Lower leg skin (tissue), 4 donors: ENCODE measurements around the gene RAG2. TPM values are rescaled to one million over a fixed set of nuclear protein-coding genes. Genes with fewer than 3 reads are reported as not detected.

Experiments used
- DNase-seq, 2 donors: peaks; one replicate each; pipeline ENCODE4 v3.0.0-alpha.2; 2019; ENCODE audit warnings: low spot score in 2 of 2
- H3K4me3 ChIP-seq: fragments of 200-600 bp; sonication (generic); 2 replicates; pipeline ENCODE4 v1.5.1; 2017; ENCODE audit warnings: mild to moderate bottlenecking, low read depth; ENCODE audit not compliant: poor library complexity, severe bottlenecking
- POLR2A ChIP-seq, 2 donors: fragments of 450-650 bp; IDR thresholded peaks; one replicate each; pipeline ENCODE4 v1.6.1; 2016 to 2017; ENCODE audit warnings: antibody characterized with exemption in 2 of 2, mild to moderate bottlenecking in 1 of 2, moderate library complexity in 1 of 2
- WGBS, 2 donors: methylation state at CpG; one replicate each; pipeline ENCODE4 v1.1.5; 2018; 5-methylcytosine and 5-hydroxymethylcytosine counted together
- intact Hi-C: fragments of 100-400 bp; cut with DNase I; formaldehyde crosslinking; loops from one replicate; pipeline ENCODE4 v1.15.0; 2023; ENCODE audit warnings: low total_unique reads
- total RNA-seq, 4 donors: library from RNA; depleted of rRNA; stranded (reverse); fragments of >200 nt; gene quantifications; one replicate each; pipeline ENCODE4 v1.1.0, GENCODE V29; 2016
- TF ChIP-seq, protein P1 (sequence below), 3 donors: fragments of 450-650 bp; IDR thresholded peaks; one replicate each; pipeline ENCODE4 v1.5.1; 2016; ENCODE audit warnings: antibody characterized with exemption in 3 of 3, mild to moderate bottlenecking in 3 of 3, moderate library complexity in 2 of 3

The RAG2 gene
- total RNA-seq, 4 donors from 2014 or later, result not detected

GRCh38 chr11:36628141-36628540, 30.1 kb upstream of the RAG2 start:
- H3K4me3 ChIP-seq, result no peak overlapping the region
- intact Hi-C loops, result no loop called here
- DNase-seq, result no peak
- TF ChIP-seq, protein P1, sequence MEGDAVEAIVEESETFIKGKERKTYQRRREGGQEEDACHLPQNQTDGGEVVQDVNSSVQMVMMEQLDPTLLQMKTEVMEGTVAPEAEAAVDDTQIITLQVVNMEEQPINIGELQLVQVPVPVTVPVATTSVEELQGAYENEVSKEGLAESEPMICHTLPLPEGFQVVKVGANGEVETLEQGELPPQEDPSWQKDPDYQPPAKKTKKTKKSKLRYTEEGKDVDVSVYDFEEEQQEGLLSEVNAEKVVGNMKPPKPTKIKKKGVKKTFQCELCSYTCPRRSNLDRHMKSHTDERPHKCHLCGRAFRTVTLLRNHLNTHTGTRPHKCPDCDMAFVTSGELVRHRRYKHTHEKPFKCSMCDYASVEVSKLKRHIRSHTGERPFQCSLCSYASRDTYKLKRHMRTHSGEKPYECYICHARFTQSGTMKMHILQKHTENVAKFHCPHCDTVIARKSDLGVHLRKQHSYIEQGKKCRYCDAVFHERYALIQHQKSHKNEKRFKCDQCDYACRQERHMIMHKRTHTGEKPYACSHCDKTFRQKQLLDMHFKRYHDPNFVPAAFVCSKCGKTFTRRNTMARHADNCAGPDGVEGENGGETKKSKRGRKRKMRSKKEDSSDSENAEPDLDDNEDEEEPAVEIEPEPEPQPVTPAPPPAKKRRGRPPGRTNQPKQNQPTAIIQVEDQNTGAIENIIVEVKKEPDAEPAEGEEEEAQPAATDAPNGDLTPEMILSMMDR (IDR thresholded peaks at IDR 0.05), result no peak
- TF ChIP-seq POLR2A (IDR thresholded peaks at IDR 0.05), result no peak
- WGBS, 2 donors, result 96 to 97% methylated on average over 5 of the region's 5 CpGs

- no peak for TF ChIP-seq POLR2A (IDR thresholded peaks at IDR 0.05)
- TF ChIP-seq, protein P1 (IDR thresholded peaks at IDR 0.05), result no peak
- H3K4me3 ChIP-seq, result no peak overlapping the region
- DNase-seq, result no peak
- intact Hi-C loops, result no loop called here
- 88 to 89% methylated on average over 2 of the region's 2 CpGs for WGBS, 2 donors
These were observed 29.4 kb upstream of the RAG2 start for GRCh38 chr11:36627471-36627870.

DNA sequence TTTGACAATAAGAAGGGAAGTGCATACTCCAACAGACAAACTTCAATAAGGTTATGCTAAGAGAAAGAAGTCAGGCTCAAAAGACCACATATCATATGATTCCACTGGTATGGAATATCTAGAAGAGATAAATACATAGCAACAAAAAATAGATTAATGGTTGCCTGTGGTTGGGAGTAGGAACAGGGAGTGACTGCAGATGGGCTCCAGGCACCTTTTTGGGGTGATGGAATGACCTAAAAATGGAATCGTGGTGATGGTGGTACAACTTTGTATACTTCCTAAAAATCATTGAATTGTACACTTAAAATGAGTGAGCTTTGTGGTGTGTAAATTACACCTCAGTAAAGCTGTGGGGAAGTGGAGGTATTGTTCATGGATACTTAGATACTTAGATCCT, 29.0 kb upstream of the RAG2 start:
- intact Hi-C loops, result no loop called here

DNA sequence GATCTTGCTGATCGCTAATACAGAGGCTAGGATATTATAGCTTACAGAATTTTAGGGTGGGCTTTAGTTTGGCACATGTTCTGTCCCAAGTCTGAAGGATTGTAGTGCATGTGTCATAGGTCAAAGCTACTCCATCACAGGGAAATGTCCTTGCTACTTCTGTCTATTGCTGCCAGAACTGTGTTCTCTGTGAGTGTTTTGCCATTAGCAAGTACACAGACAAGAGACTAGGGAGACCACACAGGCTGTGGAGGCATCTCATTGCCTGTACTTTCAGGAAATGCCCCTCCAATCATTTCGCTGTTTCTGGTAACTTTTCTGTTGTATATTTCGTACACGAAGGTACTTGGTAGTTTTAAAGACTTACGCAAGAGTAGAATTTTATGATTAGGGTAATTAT, 25.5 kb upstream of the RAG2 start:
- WGBS, 2 donors, result 75 to 96% methylated on average over 5 of the region's 5 CpGs
- H3K4me3 ChIP-seq, result no peak overlapping the region
- intact Hi-C loops, result no loop called here
- TF ChIP-seq POLR2A (IDR thresholded peaks at IDR 0.05), result no peak
- TF ChIP-seq, protein P1 (IDR thresholded peaks at IDR 0.05), result no peak
- DNase-seq, result no peak

More for the DNA sequence above, 29.0 kb upstream of the RAG2 start:
- 87 to 95% methylated on average over 1 of the region's 1 CpG for WGBS, 2 donors
- DNase-seq, result no peak
- TF ChIP-seq POLR2A (IDR thresholded peaks at IDR 0.05), result no peak
- TF ChIP-seq, protein P1 (IDR thresholded peaks at IDR 0.05), result no peak
- H3K4me3 ChIP-seq, result no peak overlapping the region

DNA sequence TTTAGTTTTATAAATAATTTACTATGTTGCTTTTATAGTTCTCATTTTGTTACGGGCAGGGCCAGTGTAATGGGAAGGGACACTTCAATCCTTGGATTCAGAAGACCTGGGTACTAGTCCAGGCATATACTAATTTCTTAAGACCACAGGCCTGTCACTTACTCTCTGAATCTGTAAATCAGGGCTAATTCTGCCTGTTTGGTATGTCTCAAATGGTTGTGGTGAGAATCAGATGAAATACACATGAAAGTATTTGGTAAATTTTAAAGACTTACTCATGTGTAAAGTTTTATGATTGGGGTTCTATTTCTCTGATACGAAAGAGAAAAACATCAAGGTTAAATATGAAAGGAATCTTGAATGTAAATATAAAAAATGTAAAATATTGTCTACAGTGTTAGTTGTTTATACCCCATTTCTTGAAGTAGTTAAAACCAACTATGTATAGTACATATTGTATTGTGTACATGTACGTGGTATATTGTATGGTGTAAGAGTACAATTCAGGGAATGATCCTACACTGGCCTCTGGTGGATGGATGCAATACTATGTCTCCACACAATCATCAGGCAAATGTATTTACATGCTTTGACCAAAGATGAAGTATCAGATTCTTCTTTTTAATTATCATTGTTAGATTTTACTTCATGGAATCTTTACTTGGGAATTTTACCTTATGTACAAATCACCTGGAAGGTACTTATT, 24.5 kb upstream of the RAG2 start:
- H3K4me3 ChIP-seq, result no peak overlapping the region
- intact Hi-C loops, result no loop called here
- no peak for DNase-seq
- TF ChIP-seq, protein P1 (IDR thresholded peaks at IDR 0.05), result no peak
- no peak for TF ChIP-seq POLR2A (IDR thresholded peaks at IDR 0.05)
- WGBS, 2 donors, result 62 to 78% methylated on average over 3 of the region's 3 CpGs

DNA sequence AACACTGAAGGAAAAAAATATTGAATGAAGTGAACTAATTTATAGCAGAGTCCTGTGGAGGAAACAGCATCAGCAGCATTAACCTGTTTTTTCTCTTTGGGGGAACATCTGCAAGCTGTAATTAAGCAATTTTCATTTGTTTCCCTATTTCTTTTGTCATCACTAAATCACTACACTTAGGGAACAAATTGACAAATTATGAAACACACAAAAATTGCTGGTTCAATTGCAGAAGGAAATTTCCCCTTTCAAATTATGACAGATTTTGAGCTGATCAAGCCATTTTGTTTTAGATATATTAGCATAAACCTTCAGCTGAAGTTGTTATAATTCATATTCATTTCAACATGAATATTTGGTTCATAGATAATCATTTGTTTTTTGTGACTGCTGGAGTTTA, 22.2 kb upstream of the RAG2 start:
- no peak overlapping the region for H3K4me3 ChIP-seq
- no peak for DNase-seq
- intact Hi-C loops, result no loop called here
- TF ChIP-seq POLR2A (IDR thresholded peaks at IDR 0.05), result no peak
- TF ChIP-seq, protein P1 (IDR thresholded peaks at IDR 0.05), result no peak
